ENCODE data around the gene LRRC17.

GRCh38 chr7:102869195-102869594 is 43.6 kb upstream of the LRRC17 start:
- TF ChIP-seq YY1 (IDR thresholded peaks at IDR 0.05; ENCODE audit: insufficient read depth, insufficient read length) = no peak
- TF ChIP-seq SUZ12 (IDR thresholded peaks at IDR 0.05; ENCODE audit: extremely low read depth, insufficient read depth, insufficient read length) = no peak
- no peak for TF ChIP-seq ZNF274 (IDR thresholded peaks at IDR 0.05; ENCODE audit: low read depth, low read length)

Data from NT2/D1 (cell line).